Renal cortex interstitium (tissue), 11 donors: ENCODE measurements around the gene GREB1. TPM values are rescaled to one million over a fixed set of nuclear protein-coding genes. Genes with fewer than 3 reads are reported as not detected.

Source experiments
- DNase-seq, 11 donors: peaks; one replicate each; pipeline ENCODE4 v3.0.0-alpha.2; 2013; ENCODE audit warnings: low read depth in 9 of 11, low spot score in 4 of 11; ENCODE audit errors: extremely low read depth in 1 of 11
- polyA plus RNA-seq, 3 donors: library from polyadenylated mRNA; unstranded; fragments of 120-200 nt; gene quantifications; one replicate each; pipeline ENCODE4 v1.2.1, GENCODE V29; 2013; ENCODE audit not compliant: insufficient read length in 3 of 3

The GREB1 gene
- polyA plus RNA-seq, 3 donors = 12.2 to 14.6 (median 12.5) TPM

- no peak for DNase-seq
Observed at GRCh38 chr2:11665028-11665427, 131.2 kb downstream of the GREB1 start.

GRCh38 chr2:11665510-11666362 is 131.9 kb downstream of the GREB1 start:
- DNase-seq = no peak

- no peak for DNase-seq
Observed at GRCh38 chr2:11667194-11667593, 133.3 kb downstream of the GREB1 start.

- DNase-seq = no peak
Observed at GRCh38 chr2:11667866-11668637, 134.2 kb downstream of the GREB1 start.

GRCh38 chr2:11669454-11670291 is 135.8 kb downstream of the GREB1 start, which contains the start of gene NTSR2:
TSS of gene NTSR2 (minus strand) at chr2:11670195. CDS start at chr2:11670129, 66 bp downstream.
- DNase-seq = peak in 10 of 11 donors; percentile 42 to 73 (median 66)

- no peak for DNase-seq
Observed at GRCh38 chr2:11672407-11672806, 138.6 kb downstream of the GREB1 start.

GRCh38 chr2:11674983-11675382 is 141.1 kb downstream of the GREB1 start:
- DNase-seq = no peak

GRCh38 chr2:11675423-11676112 is 141.7 kb downstream of the GREB1 start:
- DNase-seq = no peak

GRCh38 chr2:11676640-11677039 is 142.8 kb downstream of the GREB1 start:
- no peak for DNase-seq

- no peak for DNase-seq
Observed at GRCh38 chr2:11677136-11678055, 143.6 kb downstream of the GREB1 start.

GRCh38 chr2:11678306-11678960 is 144.6 kb downstream of the GREB1 start:
- no peak for DNase-seq

- no peak for DNase-seq
Observed at GRCh38 chr2:11679016-11679415, 145.2 kb downstream of the GREB1 start.

GRCh38 chr2:11679486-11680181 is 145.8 kb downstream of the GREB1 start:
- no peak for DNase-seq

- DNase-seq = no peak
Observed at GRCh38 chr2:11680182-11680900, 146.5 kb downstream of the GREB1 start.

- no peak for DNase-seq
Observed at GRCh38 chr2:11680901-11681721, 147.3 kb downstream of the GREB1 start.
